Gastrocnemius medialis (tissue), 4 donors: ENCODE measurements around the gene TGFBR1. TPM values are rescaled to one million over a fixed set of nuclear protein-coding genes. Genes with fewer than 3 reads are reported as not detected.

Source experiments
- ATAC-seq, 2 donors: fragments of 150-250 bp; one replicate each; pipeline ENCODE4 v1.9.1; 2016
- DNase-seq, 2 donors: peaks; one replicate each; pipeline ENCODE4 v3.0.0-alpha.2; 2019
- H3K27ac ChIP-seq, 4 donors: fragments of 200-600 bp; sonication (generic); 1 replicate in 1 of 4; 2 replicates in 3 of 4; pipeline ENCODE4 v1.5.1; 2016 to 2018; ENCODE audit warnings: mild to moderate bottlenecking in 2 of 4, moderate library complexity in 1 of 4
- H3K27me3 ChIP-seq, 3 donors: fragments of 200-600 bp; sonication (generic) in 2 of 3; 1 replicate in 1 of 3; 2 replicates in 2 of 3; pipeline versions ENCODE4 v1.5.1 to v1.6.0; 2016 to 2019; ENCODE audit warnings: mild to moderate bottlenecking in 1 of 3, moderate library complexity in 1 of 3
- H3K36me3 ChIP-seq, 2 donors: fragments of 200-600 bp; sonication (generic) in 1 of 2; one replicate each; pipeline ENCODE4 v1.5.1; 2017 to 2018
- H3K4me1 ChIP-seq, 2 donors: fragments of 200-600 bp; sonication (generic) in 1 of 2; one replicate each; pipeline ENCODE4 v1.5.1; 2016 to 2017; ENCODE audit warnings: mild to moderate bottlenecking in 2 of 2
- H3K4me3 ChIP-seq, 4 donors: fragments of 200-600 bp; sonication (generic) in 3 of 4; 1 replicate in 1 of 4; 2 replicates in 3 of 4; pipeline ENCODE4 v1.5.1; 2016 to 2019; ENCODE audit warnings: mild to moderate bottlenecking in 2 of 4
- H3K9me3 ChIP-seq, 3 donors: fragments of 200-600 bp; sonication (generic) in 2 of 3; 1 replicate in 1 of 3; 2 replicates in 2 of 3; pipeline ENCODE4 v1.5.1; 2016 to 2019
- POLR2A ChIP-seq, 2 donors: fragments of 450-650 bp; IDR thresholded peaks; one replicate each; pipeline ENCODE4 v1.6.1; 2017; ENCODE audit warnings: antibody characterized with exemption in 2 of 2, mild to moderate bottlenecking in 2 of 2, moderate library complexity in 2 of 2
- in situ Hi-C, 4 donors: fragments of 200-750 bp; cut with MboI; loops; one replicate each; pipeline versions ENCODE4 v1.15.0 to v1.8.0; 2017; ENCODE audit warnings: low sequenced_read_pairs in 4 of 4
- intact Hi-C: fragments of 100-400 bp; cut with DNase I; formaldehyde crosslinking; loops from one replicate; pipeline ENCODE4 v1.15.1; 2023; ENCODE audit warnings: low total_unique reads
- total RNA-seq, 4 donors: library from RNA; depleted of rRNA; stranded (reverse); fragments of >200 nt; gene quantifications; one replicate each; pipeline versions ENCODE4 v1.1.0 to v1.2.3, GENCODE V29; 2016
- TF ChIP-seq, protein P1 (sequence below), 5 experiments: fragments of 450-650 bp in 3 of 5; fragments of 200-600 bp in 2 of 5; sonication (generic) in 2 of 5; IDR thresholded peaks in 4 of 5; conservative IDR thresholded peaks in 1 of 5; 1 replicate in 4 of 5; 2 replicates in 1 of 5; pipeline ENCODE4 v1.5.1; 2016 to 2019; ENCODE audit warnings: antibody characterized with exemption in 5 of 5, mild to moderate bottlenecking in 3 of 5, moderate library complexity in 3 of 5

TGFBR1 gene
- total RNA-seq, 4 donors from 2014 or later, result 13.5 to 19.0 (median 14.3) TPM

DNA sequence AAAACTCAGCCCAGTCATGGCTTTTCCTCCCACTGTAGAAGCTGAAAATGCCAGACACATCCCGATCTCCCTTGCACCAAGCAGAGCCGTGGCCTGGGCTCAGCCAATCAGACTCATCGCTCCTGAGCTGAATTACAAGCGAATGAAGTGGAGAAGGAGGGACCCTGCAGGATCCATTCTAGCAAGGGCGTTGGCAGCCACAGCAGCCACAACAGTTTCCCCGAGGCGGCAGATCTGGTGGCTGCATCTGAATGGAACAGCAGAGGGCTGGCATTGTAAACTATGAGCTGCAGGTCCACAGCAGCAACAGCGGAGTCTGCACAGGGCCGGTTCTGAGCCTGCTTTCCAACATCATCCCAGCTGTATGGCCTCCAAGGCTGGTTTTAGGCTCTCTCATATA is 93.1 kb downstream of the TGFBR1 start:
- H3K27ac ChIP-seq, result no peak overlapping the region
- no peaks in the 10 kb centered on the region for H3K27me3 ChIP-seq
- no peaks in the 10 kb centered on the region for H3K36me3 ChIP-seq
- no peaks in the 10 kb centered on the region for H3K9me3 ChIP-seq
- intact Hi-C loops, result no loop called here
- no peak for ATAC-seq
- in situ Hi-C loops, result loop anchor here (25.0 kb wide), 4 partner anchors 614 to 1139 kb away; partner anchors contain the start of gene NR4A3 (in 2 of the 4)
- no peak for DNase-seq
- no peaks in the 10 kb centered on the region for H3K4me1 ChIP-seq
- no peak overlapping the region for H3K4me3 ChIP-seq
- TF ChIP-seq, protein P1, sequence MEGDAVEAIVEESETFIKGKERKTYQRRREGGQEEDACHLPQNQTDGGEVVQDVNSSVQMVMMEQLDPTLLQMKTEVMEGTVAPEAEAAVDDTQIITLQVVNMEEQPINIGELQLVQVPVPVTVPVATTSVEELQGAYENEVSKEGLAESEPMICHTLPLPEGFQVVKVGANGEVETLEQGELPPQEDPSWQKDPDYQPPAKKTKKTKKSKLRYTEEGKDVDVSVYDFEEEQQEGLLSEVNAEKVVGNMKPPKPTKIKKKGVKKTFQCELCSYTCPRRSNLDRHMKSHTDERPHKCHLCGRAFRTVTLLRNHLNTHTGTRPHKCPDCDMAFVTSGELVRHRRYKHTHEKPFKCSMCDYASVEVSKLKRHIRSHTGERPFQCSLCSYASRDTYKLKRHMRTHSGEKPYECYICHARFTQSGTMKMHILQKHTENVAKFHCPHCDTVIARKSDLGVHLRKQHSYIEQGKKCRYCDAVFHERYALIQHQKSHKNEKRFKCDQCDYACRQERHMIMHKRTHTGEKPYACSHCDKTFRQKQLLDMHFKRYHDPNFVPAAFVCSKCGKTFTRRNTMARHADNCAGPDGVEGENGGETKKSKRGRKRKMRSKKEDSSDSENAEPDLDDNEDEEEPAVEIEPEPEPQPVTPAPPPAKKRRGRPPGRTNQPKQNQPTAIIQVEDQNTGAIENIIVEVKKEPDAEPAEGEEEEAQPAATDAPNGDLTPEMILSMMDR (IDR thresholded peaks at IDR 0.05 in 4 of 5, conservative IDR thresholded peaks at IDR 0.05 in 1 of 5), result no peak
- no peak for TF ChIP-seq POLR2A (IDR thresholded peaks at IDR 0.05)

DNA sequence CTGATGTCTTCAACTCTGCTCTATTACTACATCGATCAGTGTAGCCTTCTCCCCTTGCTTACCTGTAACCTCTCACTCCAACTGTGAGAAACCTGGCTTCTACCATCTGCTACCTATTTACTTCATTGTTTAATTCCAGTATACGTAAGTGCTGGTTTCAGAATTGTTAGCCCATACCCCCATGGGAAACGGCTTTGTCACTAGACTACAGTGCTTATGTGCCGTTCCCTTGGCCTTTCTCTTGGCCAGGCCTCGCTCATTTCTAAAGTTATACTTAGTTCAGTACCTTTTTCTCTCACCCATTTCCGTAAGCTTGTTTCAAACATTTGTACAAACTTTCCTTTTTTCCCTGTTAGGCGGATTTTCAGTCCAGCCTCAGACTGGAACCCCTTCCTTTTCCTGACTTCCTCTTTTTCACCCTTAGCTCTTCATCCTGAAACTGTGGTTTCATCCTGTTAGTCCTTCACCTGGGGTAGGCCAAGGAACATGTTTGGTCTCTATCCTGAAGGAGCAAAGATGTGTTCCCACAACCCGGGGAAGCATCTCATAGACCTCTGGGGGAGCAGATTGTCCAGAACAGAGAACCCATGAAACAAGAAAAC is 95.1 kb downstream of the TGFBR1 start:
- no peak for ATAC-seq
- no peaks in the 10 kb centered on the region for H3K27me3 ChIP-seq
- TF ChIP-seq POLR2A (IDR thresholded peaks at IDR 0.05), result no peak
- TF ChIP-seq, protein P1 (IDR thresholded peaks at IDR 0.05 in 4 of 5, conservative IDR thresholded peaks at IDR 0.05 in 1 of 5), result no peak
- in situ Hi-C loops, result loop anchor here (25.0 kb wide), 4 partner anchors 612 to 1137 kb away; partner anchors contain the start of gene NR4A3 (in 3 of the 4)
- DNase-seq, result no peak
- no peak overlapping the region for H3K4me3 ChIP-seq
- H3K27ac ChIP-seq, result no peak overlapping the region
- no peaks in the 10 kb centered on the region for H3K4me1 ChIP-seq
- H3K9me3 ChIP-seq, result no peaks in the 10 kb centered on the region
- no peaks in the 10 kb centered on the region for H3K36me3 ChIP-seq
- intact Hi-C loops, result no loop called here

DNA sequence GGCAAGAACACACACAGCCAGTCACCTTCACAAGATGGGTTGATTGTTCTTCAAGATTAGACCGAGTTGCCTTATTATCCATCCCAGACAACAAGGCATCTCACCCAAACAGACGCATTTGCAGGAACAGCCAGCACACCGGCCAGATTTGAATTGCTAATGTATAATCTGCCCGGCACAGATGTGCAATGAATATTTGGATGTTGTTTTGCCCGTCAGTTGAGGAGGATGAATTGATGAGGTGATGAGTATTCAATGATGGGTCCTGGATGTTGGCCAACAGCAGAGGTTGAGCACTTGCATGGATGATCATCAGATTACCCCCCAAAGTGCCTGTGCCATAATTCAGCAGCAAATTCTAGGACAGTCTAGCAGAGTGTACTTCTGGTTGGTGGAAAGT is 96.7 kb downstream of the TGFBR1 start:
- Histone ChIP-seq H3K4me3 (no peak overlapping the region), H3K27ac (no peak overlapping the region), H3K36me3 (no peaks in the 10 kb centered on the region), H3K27me3 (no peaks in the 10 kb centered on the region), H3K4me1 (no peaks in the 10 kb centered on the region), H3K9me3 (no peaks in the 10 kb centered on the region)
- DNase-seq, result no peak
- intact Hi-C loops (no loop called here), in situ Hi-C loops (loop anchor here in 1 of 4 donors (25.0 kb wide), 1 partner anchor 611 kb away; the partner anchor contains the start of gene NR4A3)
- TF ChIP-seq, protein P1 (IDR thresholded peaks at IDR 0.05 in 4 of 5, conservative IDR thresholded peaks at IDR 0.05 in 1 of 5), result no peak
- TF ChIP-seq POLR2A (IDR thresholded peaks at IDR 0.05), result no peak
- no peak for ATAC-seq

Other genes starting within 250 kb of the TGFBR1 start
- 1 to 10 TPM; 4.0 to 7.8 (median 6.8) TPM for gene COL15A1, start 161.2 kb upstream of the TGFBR1 start, total RNA-seq
- gene ALG2, start 116.8 kb downstream of the TGFBR1 start, total RNA-seq, result 10 to 100 TPM; 12.3 to 19.9 (median 14.7) TPM
- 10 to 100 TPM; 20.5 to 50.5 (median 24.9) TPM for gene SEC61B, start 117.2 kb downstream of the TGFBR1 start, total RNA-seq